Right lobe of liver (tissue), 6 donors: ENCODE results near the gene CIROP. TPM values are rescaled to one million over a fixed set of nuclear protein-coding genes. Genes with fewer than 3 reads are reported as not detected.

Experiments used
- ATAC-seq, 4 donors: fragments of 200-7000 bp; cut with Tn5 transposase; one replicate each; pipeline ENCODE4 v1.9.1; 2020; ENCODE audit warnings: mild to moderate bottlenecking in 4 of 4, moderate library complexity in 4 of 4
- DNase-seq, 3 donors: peaks; one replicate each; pipeline ENCODE4 v3.0.0-alpha.2; 2020
- H3K27ac ChIP-seq, 3 donors: fragments of 200-600 bp; one replicate each; pipeline ENCODE4 v1.8.0; 2022
- H3K27me3 ChIP-seq, 2 donors: fragments of 200-600 bp; one replicate each; pipeline ENCODE4 v1.8.0; 2022
- H3K36me3 ChIP-seq, 4 donors: fragments of 200-600 bp; sonication (generic) in 1 of 4; one replicate each; pipeline versions ENCODE4 v1.5.1 to v1.8.0; 2017 to 2022; ENCODE audit warnings: control low read depth in 1 of 4
- H3K4me1 ChIP-seq, 4 donors: fragments of 200-600 bp; sonication (generic) in 1 of 4; one replicate each; pipeline versions ENCODE4 v1.5.1 to v1.8.0; 2017 to 2022; ENCODE audit warnings: control low read depth in 1 of 4
- H3K4me3 ChIP-seq, 3 donors: fragments of 200-600 bp; one replicate each; pipeline ENCODE4 v1.8.0; 2022
- H3K9me3 ChIP-seq, 4 donors: fragments of 200-600 bp; sonication (generic) in 1 of 4; one replicate each; pipeline versions ENCODE4 v1.5.1 to v1.8.0; 2017 to 2022; ENCODE audit warnings: control low read depth in 1 of 4
- CTCF ChIP-seq, 4 donors: fragments of 200-600 bp in 3 of 4; fragments of 450-650 bp in 1 of 4; IDR thresholded peaks; one replicate each; pipeline versions ENCODE4 v1.5.1 to v1.8.0; 2016 to 2022; ENCODE audit warnings: antibody characterized with exemption in 4 of 4, mild to moderate bottlenecking in 2 of 4
- POLR2A ChIP-seq: fragments of 450-650 bp; IDR thresholded peaks from one replicate; pipeline ENCODE4 v1.6.1; 2017; ENCODE audit warnings: antibody characterized with exemption, mild to moderate bottlenecking
- WGBS: methylation state at CpG from one replicate; pipeline ENCODE4 v1.1.6; 2018; ENCODE audit warnings: low coverage, low lambda C conversion rate; ENCODE audit not compliant: insufficient coverage; ENCODE audit errors: missing lambda C conversion rate; 5-methylcytosine and 5-hydroxymethylcytosine counted together
- intact Hi-C, 2 donors: fragments of 100-400 bp; cut with DNase I; formaldehyde crosslinking; loops; one replicate each; pipeline versions ENCODE4 v1.11.2 to v1.14.1; 2022
- total RNA-seq, 6 experiments: library from RNA; depleted of rRNA in 2 of 6; stranded (reverse); fragments of >200 nt in 2 of 6; fragmentation: NEBNext Ultra II Directional in 3 of 6; extraction: Animal tissue kit (Norgen Biotek cat#: 25700) in 3 of 6; gene quantifications; one replicate each; pipeline versions ENCODE4 v1.1.0 to v1.2.4, GENCODE V29; 2016 to 2023
- donor health status: DM: no; HTN: yes; CAD: no.
- donor health status: DM: no; HTN: no; CAD: no.
- donor health status: DM: no; HTN: no; CAD: no.
- donor health status: DM: no; HTN: yes; CAD: no.
- donor health status: DM: no; HTN: yes; CAD: no.

Gene CIROP
- total RNA-seq, 6 experiments from 2014 or later: not detected

- Histone ChIP-seq H3K4me1 (no peaks in the 10 kb centered on the region), H3K4me3 (no peak overlapping the region), H3K36me3 (no peaks in the 10 kb centered on the region), H3K27ac (no peak overlapping the region), H3K27me3 (no peaks in the 10 kb centered on the region), H3K9me3 (no peaks in the 10 kb centered on the region)
- intact Hi-C loops: loop anchor here in 1 of 2 donors (10.0 kb wide), 1 partner anchor 263 kb away; no protein-coding TSS in a partner anchor
- WGBS: 24% methylated on average over 6 of the region's 6 CpGs
- ATAC-seq: peak; percentile 39 to 47 (median 46)
- peak in 1 of 3 donors; percentile 55 for DNase-seq
- no peak for TF ChIP-seq CTCF (IDR thresholded peaks at IDR 0.05)
- TF ChIP-seq POLR2A: no peak
Measured at GRCh38 chr14:23121361-23121771, 16.6 kb upstream of the CIROP start.

- intact Hi-C loops: loop anchor here in 1 of 2 donors (10.0 kb wide), 1 partner anchor 264 kb away; no protein-coding TSS in a partner anchor
Measured at GRCh38 chr14:23120541-23121251, 15.9 kb upstream of the CIROP start.

GRCh38 chr14:23119363-23120327, 14.9 kb upstream of the CIROP start:
- no peaks in the 10 kb centered on the region for H3K36me3 ChIP-seq
- H3K27ac ChIP-seq: no peak overlapping the region
- no peak for TF ChIP-seq CTCF (IDR thresholded peaks at IDR 0.05)
- TF ChIP-seq POLR2A: no peak
- ATAC-seq (no peak), DNase-seq (no peak)
- H3K9me3 ChIP-seq: no peaks in the 10 kb centered on the region
- intact Hi-C loops: loop anchor here in 1 of 2 donors (5.0 to 10.0 kb wide), 2 partner anchors 68 to 265 kb away; no protein-coding TSS in a partner anchor
- H3K4me3 ChIP-seq: no peak overlapping the region
- no peaks in the 10 kb centered on the region for H3K4me1 ChIP-seq
- H3K27me3 ChIP-seq: no peaks in the 10 kb centered on the region
- WGBS: 50% methylated on average over 8 of the region's 16 CpGs

More at GRCh38 chr14:23120541-23121251, 15.9 kb upstream of the CIROP start:
- ATAC-seq (peak; percentile 96 to 99 (median 98)), DNase-seq (peak; percentile 89 to 91 (median 90))
- no peaks in the 10 kb centered on the region for H3K36me3 ChIP-seq
- 15% methylated on average over 9 of the region's 9 CpGs for WGBS
- no peak for TF ChIP-seq POLR2A
- TF ChIP-seq CTCF (IDR thresholded peaks at IDR 0.05): peak; percentile 100
- H3K4me3 ChIP-seq: no peak overlapping the region
- no peaks in the 10 kb centered on the region for H3K9me3 ChIP-seq
- H3K4me1 ChIP-seq: no peaks in the 10 kb centered on the region
- no peak overlapping the region for H3K27ac ChIP-seq
- H3K27me3 ChIP-seq: no peaks in the 10 kb centered on the region

- H3K36me3 ChIP-seq: no peaks in the 10 kb centered on the region
- H3K4me3 ChIP-seq: no peak within 1 kb of the TSS
- H3K9me3 ChIP-seq: no peaks in the 10 kb centered on the region
- ATAC-seq: no peak
- intact Hi-C loops: loop anchor here in 1 of 2 donors (5.0 kb wide), 1 partner anchor 69 kb away; no protein-coding TSS in a partner anchor
- WGBS: 52% methylated on average over 3 of the region's 32 CpGs
- no peak for DNase-seq
- no peaks in the 10 kb centered on the region for H3K4me1 ChIP-seq
- H3K27me3 ChIP-seq: no peaks in the 10 kb centered on the region
- H3K27ac ChIP-seq: no peak within 1 kb of the TSS
- TF ChIP-seq CTCF (IDR thresholded peaks at IDR 0.05): no peak
- TF ChIP-seq POLR2A: no peak
Measured at GRCh38 chr14:23118506-23119362, 13.9 kb upstream of the CIROP start, which contains the start of gene CEBPE. CEBPE (minus strand) TSS chr14:23119255; CDS start chr14:23119091, 164 bp downstream.
